Ectodermal cell (in vitro differentiated cells): ENCODE results near the gene SLC34A2.

Experiments used
- H3K27ac ChIP-seq: 2 replicates; pipeline ENCODE4 v1.7.0; 2013; ENCODE audit warnings: mild to moderate bottlenecking, low read depth, low read length; ENCODE audit not compliant: insufficient read depth, poor library complexity, severe bottlenecking
- H3K27me3 ChIP-seq: 2 replicates; pipeline ENCODE4 v1.7.0; 2013; ENCODE audit warnings: mild to moderate bottlenecking, low read length; ENCODE audit not compliant: insufficient read depth, control insufficient read depth, poor library complexity, severe bottlenecking
- H3K36me3 ChIP-seq: one replicate; pipeline ENCODE4 v1.7.0; 2013; ENCODE audit warnings: low read length; ENCODE audit not compliant: control insufficient read depth, insufficient read depth
- H3K4me1 ChIP-seq: one replicate; pipeline ENCODE4 v1.7.0; 2013; ENCODE audit warnings: low read length; ENCODE audit not compliant: control insufficient read depth, insufficient read depth
- H3K4me3 ChIP-seq: 2 replicates; pipeline ENCODE4 v1.7.0; 2013; ENCODE audit warnings: low read depth, low read length, control low read depth; ENCODE audit not compliant: insufficient read depth
- H3K9me3 ChIP-seq: 2 replicates; pipeline ENCODE4 v1.7.0; 2013; ENCODE audit warnings: mild to moderate bottlenecking, low read length, moderate library complexity; ENCODE audit not compliant: control insufficient read depth
- WGBS, 2 experiments: methylation state at CpG; one replicate each; pipeline ENCODE4 v1.1.7; 2013; ENCODE audit warnings: missing lambda C conversion rate in 2 of 2; 5-methylcytosine and 5-hydroxymethylcytosine counted together

SLC34A2 gene

DNA sequence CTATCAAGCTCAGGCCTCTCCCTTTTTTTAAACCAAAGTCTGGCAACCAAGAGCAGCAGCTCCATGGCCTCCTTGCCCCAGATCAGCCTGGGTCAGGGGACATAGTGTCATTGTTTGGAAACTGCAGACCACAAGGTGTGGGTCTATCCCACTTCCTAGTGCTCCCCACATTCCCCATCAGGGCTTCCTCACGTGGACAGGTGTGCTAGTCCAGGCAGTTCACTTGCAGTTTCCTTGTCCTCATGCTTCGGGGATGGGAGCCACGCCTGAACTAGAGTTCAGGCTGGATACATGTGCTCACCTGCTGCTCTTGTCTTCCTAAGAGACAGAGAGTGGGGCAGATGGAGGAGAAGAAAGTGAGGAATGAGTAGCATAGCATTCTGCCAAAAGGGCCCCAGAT is 21.5 kb downstream of the SLC34A2 start:
- no peaks in the 10 kb centered on the region for H3K4me1 ChIP-seq
- no peaks in the 10 kb centered on the region for H3K36me3 ChIP-seq
- 93 to 95% methylated on average over 3 of the region's 3 CpGs for WGBS, 2 experiments
- H3K27ac ChIP-seq: no peak overlapping the region
- H3K4me3 ChIP-seq: no peak overlapping the region
- no peaks in the 10 kb centered on the region for H3K27me3 ChIP-seq
- H3K9me3 ChIP-seq: no peaks in the 10 kb centered on the region

GRCh38 chr4:25677943-25678342 is 22.3 kb downstream of the SLC34A2 start:
- Histone ChIP-seq H3K4me3 (no peak overlapping the region), H3K36me3 (no peaks in the 10 kb centered on the region), H3K9me3 (no peaks in the 10 kb centered on the region), H3K27me3 (no peaks in the 10 kb centered on the region), H3K4me1 (no peaks in the 10 kb centered on the region), H3K27ac (no peak overlapping the region)
- WGBS, 2 experiments: 90 to 96% methylated on average over 5 of the region's 5 CpGs

GRCh38 chr4:25687773-25688172 is 32.1 kb downstream of the SLC34A2 start:
- Histone ChIP-seq H3K27me3 (no peaks in the 10 kb centered on the region), H3K27ac (no peak overlapping the region), H3K4me3 (no peak overlapping the region), H3K9me3 (no peaks in the 10 kb centered on the region), H3K4me1 (no peaks in the 10 kb centered on the region), H3K36me3 (no peaks in the 10 kb centered on the region)
- 94 to 97% methylated on average over 5 to 6 of the region's 7 CpGs for WGBS, 2 experiments

DNA sequence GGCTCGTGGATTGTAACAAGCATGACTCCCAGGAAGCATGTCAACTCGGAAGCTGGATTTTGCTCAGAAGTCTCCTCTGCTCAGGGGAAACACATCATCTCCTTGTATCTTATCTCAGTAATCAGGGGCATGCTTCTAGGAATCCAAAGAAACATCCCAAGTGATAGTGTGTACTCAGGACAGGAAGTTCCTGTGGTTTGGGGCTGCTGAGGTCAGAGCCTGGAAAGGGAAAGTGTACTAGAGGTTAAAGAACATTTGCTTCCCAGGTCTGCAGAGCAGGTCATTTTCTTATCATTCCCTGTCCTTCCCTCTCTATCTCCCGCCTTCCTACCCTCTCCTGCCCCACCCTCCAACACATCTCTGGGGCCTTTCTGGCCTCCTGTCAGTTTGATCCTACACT is 38.8 kb downstream of the SLC34A2 start:
- Histone ChIP-seq H3K4me3 (no peak overlapping the region), H3K27me3 (no peaks in the 10 kb centered on the region), H3K27ac (no peak overlapping the region), H3K36me3 (no peaks in the 10 kb centered on the region), H3K4me1 (no peaks in the 10 kb centered on the region), H3K9me3 (no peaks in the 10 kb centered on the region)
- 84 to 95% methylated on average over 3 of the region's 3 CpGs for WGBS, 2 experiments

- Histone ChIP-seq H3K4me1 (no peaks in the 10 kb centered on the region), H3K9me3 (no peaks in the 10 kb centered on the region), H3K27ac (no peak overlapping the region), H3K27me3 (no peaks in the 10 kb centered on the region), H3K36me3 (no peaks in the 10 kb centered on the region), H3K4me3 (no peak overlapping the region)
- WGBS, 2 experiments: 76 to 83% methylated on average over 5 of the region's 5 CpGs
Observed at GRCh38 chr4:25696409-25696808, 40.8 kb downstream of the SLC34A2 start.

DNA sequence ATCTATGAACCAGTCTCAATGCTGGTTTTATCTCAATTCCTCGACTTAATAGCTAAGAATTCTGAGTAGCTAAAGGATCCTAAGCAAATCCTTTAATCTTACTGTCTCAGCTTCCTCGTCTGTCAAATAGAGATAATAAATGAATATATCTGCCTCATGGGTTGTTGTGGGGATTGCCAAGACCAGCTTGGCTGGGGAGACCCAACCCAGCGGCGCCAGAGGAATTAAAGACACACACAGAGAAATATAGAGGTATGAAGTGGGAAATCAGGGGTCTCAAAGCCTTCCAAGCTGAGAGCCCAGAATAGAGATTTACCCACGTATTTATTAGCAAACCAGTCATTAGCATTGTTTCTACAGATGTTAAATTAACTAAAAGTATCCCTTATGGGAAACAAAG is 41.9 kb downstream of the SLC34A2 start:
- H3K36me3 ChIP-seq: no peaks in the 10 kb centered on the region
- H3K9me3 ChIP-seq: no peaks in the 10 kb centered on the region
- H3K27me3 ChIP-seq: no peaks in the 10 kb centered on the region
- H3K27ac ChIP-seq: no peak overlapping the region
- H3K4me3 ChIP-seq: no peak overlapping the region
- H3K4me1 ChIP-seq: no peaks in the 10 kb centered on the region
- WGBS, 2 experiments: 94 to 95% methylated on average over 4 to 5 of the region's 5 CpGs

DNA sequence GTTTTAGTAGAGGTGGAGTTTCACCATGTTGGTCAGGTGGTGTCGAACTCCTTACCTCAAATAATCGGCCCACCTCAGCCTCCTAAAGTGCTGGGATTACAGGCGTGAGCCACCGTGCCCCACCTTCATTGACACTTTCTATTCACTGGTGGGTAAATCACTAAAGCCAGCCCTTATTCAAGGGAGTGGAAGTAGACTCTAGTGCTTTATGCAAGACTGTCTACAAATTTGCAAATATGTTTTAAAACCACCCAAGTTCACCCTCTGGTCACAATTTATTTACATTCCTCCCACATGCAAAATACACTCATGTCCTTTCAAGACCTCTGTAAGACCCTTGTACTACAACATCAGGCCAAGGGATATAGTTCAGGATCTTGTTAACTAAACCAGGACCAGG is 45.0 kb downstream of the SLC34A2 start:
- Histone ChIP-seq H3K9me3 (no peaks in the 10 kb centered on the region), H3K4me3 (no peak overlapping the region), H3K36me3 (no peaks in the 10 kb centered on the region)

GRCh38 chr4:25702848-25703247 is 47.2 kb downstream of the SLC34A2 start:
- WGBS, 2 experiments: 77 to 79% methylated on average over 5 of the region's 5 CpGs

More for the DNA sequence above, 45.0 kb downstream of the SLC34A2 start:
- Histone ChIP-seq H3K27me3 (no peaks in the 10 kb centered on the region), H3K27ac (no peak overlapping the region), H3K4me1 (no peaks in the 10 kb centered on the region)
- 92 to 96% methylated on average over 4 of the region's 4 CpGs for WGBS, 2 experiments

GRCh38 chr4:25703731-25704388 is 48.2 kb downstream of the SLC34A2 start:
- 74 to 82% methylated on average over 3 of the region's 3 CpGs for WGBS, 2 experiments
- Histone ChIP-seq H3K27ac (no peak overlapping the region), H3K27me3 (no peaks in the 10 kb centered on the region), H3K4me3 (no peak overlapping the region), H3K4me1 (no peaks in the 10 kb centered on the region), H3K9me3 (no peaks in the 10 kb centered on the region), H3K36me3 (no peaks in the 10 kb centered on the region)

More at GRCh38 chr4:25702848-25703247, 47.2 kb downstream of the SLC34A2 start:
- Histone ChIP-seq H3K27ac (no peak overlapping the region), H3K9me3 (no peaks in the 10 kb centered on the region), H3K4me3 (no peak overlapping the region), H3K36me3 (no peaks in the 10 kb centered on the region), H3K4me1 (no peaks in the 10 kb centered on the region), H3K27me3 (no peaks in the 10 kb centered on the region)

- Histone ChIP-seq H3K27me3 (no peaks in the 10 kb centered on the region), H3K36me3 (no peaks in the 10 kb centered on the region), H3K27ac (no peak overlapping the region), H3K9me3 (no peaks in the 10 kb centered on the region), H3K4me1 (no peaks in the 10 kb centered on the region), H3K4me3 (no peak overlapping the region)
- 76 to 77% methylated on average over 2 of the region's 2 CpGs for WGBS, 2 experiments
Observed at GRCh38 chr4:25704516-25704915, 48.9 kb downstream of the SLC34A2 start.

- Histone ChIP-seq H3K4me3 (no peak overlapping the region), H3K27me3 (no peaks in the 10 kb centered on the region), H3K4me1 (no peaks in the 10 kb centered on the region), H3K9me3 (no peaks in the 10 kb centered on the region), H3K36me3 (no peaks in the 10 kb centered on the region), H3K27ac (no peak overlapping the region)
- WGBS, 2 experiments: 43 to 60% methylated on average over 3 of the region's 3 CpGs
Observed at GRCh38 chr4:25710637-25711036, 55.0 kb downstream of the SLC34A2 start.
